Nephron progenitor cell (in vitro differentiated cells): Measurements from ENCODE around the gene EFS.
A peak's percentile ranks its signal among the peaks of the same experiment; 100 is the strongest.

Experiments used
- DNase-seq: peaks from one replicate; pipeline ENCODE4 v3.0.0; 2021
- H3K27ac Mint-ChIP-seq: 2 replicates; pipeline ENCODE4 v1.8.0; 2021; ENCODE audit warnings: mild to moderate bottlenecking, moderate library complexity, mixed read lengths
- H3K27me3 Mint-ChIP-seq: 2 replicates; pipeline ENCODE4 v1.8.0; 2021; ENCODE audit warnings: mild to moderate bottlenecking, low read depth, mixed read lengths; ENCODE audit not compliant: poor library complexity
- H3K36me3 Mint-ChIP-seq: 2 replicates; pipeline ENCODE4 v1.8.0; 2021; ENCODE audit warnings: low read depth, mixed read lengths
- H3K4me1 Mint-ChIP-seq: 2 replicates; pipeline ENCODE4 v1.8.0; 2021; ENCODE audit warnings: mixed read lengths
- H3K4me3 Mint-ChIP-seq: 2 replicates; pipeline ENCODE4 v1.8.0; 2021; ENCODE audit warnings: mild to moderate bottlenecking, moderate library complexity, mixed read lengths
- H3K9me3 Mint-ChIP-seq: 2 replicates; pipeline ENCODE4 v1.8.0; 2021; ENCODE audit warnings: mild to moderate bottlenecking, moderate library complexity, mixed read lengths
- CTCF ChIP-seq: fragments of 200-600 bp; sonication (generic); IDR thresholded peaks from 2 replicates; pipeline ENCODE4 v1.5.0; 2021; ENCODE audit warnings: antibody characterized with exemption

The EFS gene

DNA sequence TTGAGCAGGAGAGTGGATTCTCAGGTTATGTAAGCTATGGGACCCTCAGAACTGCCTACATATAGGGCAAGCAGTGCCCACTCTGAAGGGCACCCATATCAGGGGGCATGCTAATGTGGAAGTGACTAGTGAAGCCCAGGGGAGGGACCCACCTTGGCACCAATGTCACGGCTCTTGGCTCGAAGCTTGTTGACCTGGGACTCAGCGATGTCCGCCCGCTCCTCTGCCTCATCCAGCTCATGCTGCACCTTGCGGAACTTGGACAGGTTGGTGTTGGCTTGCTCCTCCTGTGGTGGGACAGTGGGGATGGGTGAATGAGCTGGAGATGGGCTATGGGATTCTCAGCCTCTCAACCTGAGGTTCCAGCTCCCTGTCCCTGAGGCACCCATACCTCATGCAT is 17.3 kb upstream of the EFS start:
- Mint-ChIP-seq H3K9me3 (no peaks in the 10 kb centered on the region), H3K27me3 (peaks cover 26% of the 10 kb centered on the region), H3K27ac (no peak overlapping the region), H3K4me1 (peaks cover 61% of the 10 kb centered on the region), H3K36me3 (no peaks in the 10 kb centered on the region), H3K4me3 (no peak overlapping the region)
- TF ChIP-seq CTCF = no peak
- DNase-seq = no peak

- no peak overlapping the region for H3K27ac Mint-ChIP-seq
- no peak overlapping the region for H3K4me3 Mint-ChIP-seq
- no peaks in the 10 kb centered on the region for H3K36me3 Mint-ChIP-seq
- TF ChIP-seq CTCF = no peak
- peaks cover 65% of the 10 kb centered on the region for H3K4me1 Mint-ChIP-seq
- H3K27me3 Mint-ChIP-seq = peaks cover 26% of the 10 kb centered on the region
- no peaks in the 10 kb centered on the region for H3K9me3 Mint-ChIP-seq
- DNase-seq = no peak
Measured at GRCh38 chr14:23381871-23382270, 16.9 kb upstream of the EFS start.

GRCh38 chr14:23380976-23381375 is 16.0 kb upstream of the EFS start:
- no peak for TF ChIP-seq CTCF
- no peak overlapping the region for H3K4me3 Mint-ChIP-seq
- H3K4me1 Mint-ChIP-seq = peaks cover 69% of the 10 kb centered on the region
- DNase-seq = no peak
- peaks cover 26% of the 10 kb centered on the region for H3K27me3 Mint-ChIP-seq
- no peaks in the 10 kb centered on the region for H3K9me3 Mint-ChIP-seq
- H3K27ac Mint-ChIP-seq = no peak overlapping the region
- H3K36me3 Mint-ChIP-seq = no peaks in the 10 kb centered on the region

GRCh38 chr14:23380197-23380914 is 15.4 kb upstream of the EFS start:
- H3K9me3 Mint-ChIP-seq = no peaks in the 10 kb centered on the region
- no peak for TF ChIP-seq CTCF
- no peak overlapping the region for H3K4me3 Mint-ChIP-seq
- no peak for DNase-seq
- H3K4me1 Mint-ChIP-seq = peaks cover 63% of the 10 kb centered on the region
- H3K36me3 Mint-ChIP-seq = no peaks in the 10 kb centered on the region
- H3K27ac Mint-ChIP-seq = no peak overlapping the region
- peaks cover 28% of the 10 kb centered on the region for H3K27me3 Mint-ChIP-seq

DNA sequence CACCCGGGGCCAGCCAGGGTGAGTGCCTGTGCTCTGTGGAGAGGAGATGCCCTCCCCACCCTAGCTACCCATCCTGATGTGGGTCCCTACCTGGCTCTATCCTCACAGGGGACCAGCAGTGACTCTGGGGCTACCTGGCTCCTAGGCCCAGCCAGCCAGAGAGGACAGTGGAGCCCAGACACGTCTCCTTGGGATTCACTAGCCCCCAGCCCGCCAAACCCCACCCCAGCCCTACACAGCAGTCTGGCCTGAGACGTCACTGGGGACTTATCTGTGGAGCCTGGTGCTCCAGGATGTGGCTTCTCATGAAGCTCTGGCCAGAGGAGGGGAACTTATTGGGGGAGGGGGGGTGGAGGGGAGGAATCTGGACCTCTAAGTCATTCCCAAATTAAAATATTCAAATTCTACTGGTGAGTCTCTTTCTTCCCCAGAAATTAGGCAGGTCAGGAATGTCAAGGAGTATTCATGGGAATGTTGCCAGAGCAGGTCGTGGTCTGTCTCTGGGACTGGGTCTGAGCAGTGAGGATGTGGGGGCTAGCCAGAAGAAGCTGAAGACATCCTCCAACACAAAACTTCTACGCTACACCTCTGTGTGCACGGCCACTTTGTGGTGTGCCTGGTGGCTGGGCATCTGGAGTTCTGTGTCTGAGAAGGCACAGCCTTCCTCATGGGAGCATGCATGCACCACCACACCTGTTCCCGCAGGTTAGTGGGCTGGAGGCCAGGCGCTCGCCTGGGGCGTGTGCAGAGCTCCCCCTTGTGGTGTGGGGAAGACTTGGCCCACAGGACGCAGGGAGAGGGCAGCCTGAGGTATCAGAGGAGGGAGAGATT is 14.6 kb upstream of the EFS start:
- peak; percentile 88 for TF ChIP-seq CTCF
- Mint-ChIP-seq H3K9me3 (no peaks in the 10 kb centered on the region), H3K36me3 (no peaks in the 10 kb centered on the region), H3K4me3 (no peak overlapping the region), H3K27me3 (peaks cover 31% of the 10 kb centered on the region), H3K27ac (no peak overlapping the region), H3K4me1 (peaks cover 55% of the 10 kb centered on the region)
- peak; percentile 58 for DNase-seq
